Neural progenitor cell (in vitro differentiated cells): ENCODE measurements around the gene ERC2. TPM values are rescaled to one million over a fixed set of nuclear protein-coding genes. Genes with fewer than 3 reads are reported as not detected.

Experiments
- DNase-seq: peaks from one replicate; pipeline ENCODE4 v3.0.0-alpha.2; 2016; ENCODE audit warnings: low spot score
- H2AFZ ChIP-seq: fragments of 200-600 bp; sonication (generic); replicated peaks from 2 replicates; pipeline ENCODE4 v1.6.1; 2016; ENCODE audit warnings: antibody characterized with exemption
- H3F3A ChIP-seq: fragments of 200-600 bp; sonication (generic); 2 replicates; pipeline ENCODE4 v1.6.1; 2016; ENCODE audit warnings: antibody characterized with exemption, low read depth
- H3K27ac ChIP-seq: fragments of 200-600 bp; sonication (generic); 2 replicates; pipeline ENCODE4 v1.5.1; 2016; ENCODE audit warnings: mild to moderate bottlenecking
- H3K27me3 ChIP-seq: fragments of 200-600 bp; sonication (generic); 2 replicates; pipeline ENCODE4 v1.6.1; 2016; ENCODE audit warnings: mild to moderate bottlenecking, moderate library complexity
- H3K36me3 ChIP-seq: fragments of 200-600 bp; sonication (generic); 2 replicates; pipeline ENCODE4 v1.5.1; 2016
- H3K4me1 ChIP-seq: fragments of 200-600 bp; sonication (generic); 2 replicates; pipeline ENCODE4 v1.6.1; 2016; ENCODE audit warnings: mixed run types
- H3K4me2 ChIP-seq: fragments of 200-600 bp; sonication (generic); 2 replicates; pipeline ENCODE4 v1.6.1; 2016
- H3K4me3 ChIP-seq: fragments of 200-600 bp; sonication (generic); 2 replicates; pipeline ENCODE4 v1.5.1; 2016
- H3K79me2 ChIP-seq: fragments of 200-600 bp; sonication (generic); 2 replicates; pipeline ENCODE4 v1.6.1; 2016; ENCODE audit warnings: low read depth
- H3K9ac ChIP-seq: fragments of 200-600 bp; sonication (generic); 2 replicates; pipeline ENCODE4 v1.6.1; 2016
- H3K9me3 ChIP-seq: fragments of 200-600 bp; sonication (generic); 2 replicates; pipeline ENCODE4 v1.5.1; 2016; ENCODE audit warnings: low read depth
- H4K20me1 ChIP-seq: fragments of 200-600 bp; sonication (generic); 2 replicates; pipeline ENCODE4 v1.6.1; 2016; ENCODE audit warnings: low read depth
- H3K27ac Mint-ChIP-seq: 3 replicates; pipeline ENCODE4 v1.8.0; 2021; ENCODE audit warnings: mixed read lengths
- H3K27me3 Mint-ChIP-seq: 2 replicates; pipeline ENCODE4 v1.8.0; 2022; ENCODE audit warnings: low read depth, mild to moderate bottlenecking, inconsistent platforms, moderate library complexity, mixed read lengths; ENCODE audit not compliant: insufficient read depth
- H3K36me3 Mint-ChIP-seq: 3 replicates; pipeline ENCODE4 v1.8.0; 2021; ENCODE audit warnings: mixed read lengths
- H3K4me1 Mint-ChIP-seq: 3 replicates; pipeline ENCODE4 v1.8.0; 2021; ENCODE audit warnings: mixed read lengths
- H3K4me3 Mint-ChIP-seq: 3 replicates; pipeline ENCODE4 v1.8.0; 2021; ENCODE audit warnings: mild to moderate bottlenecking, moderate library complexity, mixed read lengths
- H3K9me3 Mint-ChIP-seq: 3 replicates; pipeline ENCODE4 v1.8.0; 2020; ENCODE audit warnings: mixed read lengths
- CTCF ChIP-seq: fragments of 200-600 bp; sonication (generic); IDR thresholded peaks from 2 replicates; pipeline ENCODE4 v1.5.1; 2017; ENCODE audit warnings: antibody characterized with exemption, mild to moderate bottlenecking
- EZH2 ChIP-seq: fragments of 200-600 bp; sonication (generic); IDR thresholded peaks from 2 replicates; pipeline ENCODE4 v1.6.1; 2017; ENCODE audit warnings: antibody characterized with exemption, mild to moderate bottlenecking, moderate library complexity
- EZH2phosphoT487 ChIP-seq: fragments of 200-600 bp; sonication (generic); IDR thresholded peaks from 2 replicates; pipeline ENCODE4 v1.6.1; 2017; ENCODE audit warnings: antibody characterized with exemption
- total RNA-seq: library from RNA; depleted of rRNA; stranded (reverse); fragments of >200 nt; gene quantifications from 2 replicates; pipeline ENCODE4 v1.2.3, GENCODE V29; 2015; ENCODE audit warnings: low replicate concordance

ERC2 gene
- total RNA-seq, 1 donor from 2014 or later: 24.8 TPM

GRCh38 chr3:56295161-56295560, 173.1 kb downstream of the ERC2 start:
- TF ChIP-seq CTCF (no peak), EZH2 (no peak), EZH2phosphoT487 (no peak)
- no peak overlapping the region for H3K27ac ChIP-seq
- no peaks in the 10 kb centered on the region for H3K36me3 ChIP-seq
- DNase-seq: no peak
- no peak overlapping the region for H3K4me3 ChIP-seq
- no peaks in the 10 kb centered on the region for H3K79me2 ChIP-seq
- H3K9me3 ChIP-seq: no peaks in the 10 kb centered on the region
- no peaks in the 10 kb centered on the region for H3F3A ChIP-seq
- H4K20me1 ChIP-seq: no peaks in the 10 kb centered on the region
- no peak overlapping the region for H3K9ac ChIP-seq
- H3K36me3 Mint-ChIP-seq: peaks cover 12% of the 10 kb centered on the region
- no peaks in the 10 kb centered on the region for H3K27me3 ChIP-seq
- H3K27me3 Mint-ChIP-seq: no peaks in the 10 kb centered on the region
- H2AFZ ChIP-seq: no peak overlapping the region
- H3K4me1 ChIP-seq: peaks cover 3% of the 10 kb centered on the region
- H3K4me3 Mint-ChIP-seq: no peak overlapping the region
- H3K4me1 Mint-ChIP-seq: peaks cover 10% of the 10 kb centered on the region
- no peak overlapping the region for H3K27ac Mint-ChIP-seq
- H3K4me2 ChIP-seq: no peak overlapping the region
- peaks cover 3% of the 10 kb centered on the region for H3K9me3 Mint-ChIP-seq

- H3K4me3 ChIP-seq: no peak overlapping the region
- peaks cover 3% of the 10 kb centered on the region for H3K9me3 Mint-ChIP-seq
- H2AFZ ChIP-seq: no peak overlapping the region
- H3K4me3 Mint-ChIP-seq: no peak overlapping the region
- H3K79me2 ChIP-seq: no peaks in the 10 kb centered on the region
- H3K4me2 ChIP-seq: no peak overlapping the region
- DNase-seq: no peak
- H3F3A ChIP-seq: no peaks in the 10 kb centered on the region
- TF ChIP-seq EZH2phosphoT487: no peak
- TF ChIP-seq CTCF: no peak
- no peak for TF ChIP-seq EZH2
- H3K36me3 ChIP-seq: no peaks in the 10 kb centered on the region
- H3K4me1 Mint-ChIP-seq: peaks cover 10% of the 10 kb centered on the region
- no peak overlapping the region for H3K27ac Mint-ChIP-seq
- H3K9ac ChIP-seq: no peak overlapping the region
- H3K4me1 ChIP-seq: peaks cover 3% of the 10 kb centered on the region
- H3K9me3 ChIP-seq: no peaks in the 10 kb centered on the region
- no peak overlapping the region for H3K27ac ChIP-seq
- no peaks in the 10 kb centered on the region for H3K27me3 Mint-ChIP-seq
- H3K36me3 Mint-ChIP-seq: peaks cover 12% of the 10 kb centered on the region
- no peaks in the 10 kb centered on the region for H4K20me1 ChIP-seq
- no peaks in the 10 kb centered on the region for H3K27me3 ChIP-seq
These were observed 174.0 kb downstream of the ERC2 start for GRCh38 chr3:56294286-56294685.

- no peaks in the 10 kb centered on the region for H3K9me3 Mint-ChIP-seq
- no peak overlapping the region for H3K27ac ChIP-seq
- H3K27me3 Mint-ChIP-seq: no peaks in the 10 kb centered on the region
- H3K9me3 ChIP-seq: no peaks in the 10 kb centered on the region
- H3K4me2 ChIP-seq: no peak overlapping the region
- no peaks in the 10 kb centered on the region for H3K36me3 ChIP-seq
- no peaks in the 10 kb centered on the region for H3F3A ChIP-seq
- H3K9ac ChIP-seq: no peak overlapping the region
- TF ChIP-seq CTCF (no peak), EZH2 (no peak), EZH2phosphoT487 (no peak)
- H3K4me1 ChIP-seq: peaks cover 3% of the 10 kb centered on the region
- H3K4me3 Mint-ChIP-seq: no peak overlapping the region
- H3K27ac Mint-ChIP-seq: no peak overlapping the region
- no peak overlapping the region for H3K4me3 ChIP-seq
- DNase-seq: no peak
- no peak overlapping the region for H2AFZ ChIP-seq
- H3K79me2 ChIP-seq: no peaks in the 10 kb centered on the region
- H3K36me3 Mint-ChIP-seq: peaks cover 13% of the 10 kb centered on the region
- H4K20me1 ChIP-seq: no peaks in the 10 kb centered on the region
- H3K4me1 Mint-ChIP-seq: peaks cover 10% of the 10 kb centered on the region
- H3K27me3 ChIP-seq: no peaks in the 10 kb centered on the region
These were observed 176.3 kb downstream of the ERC2 start for GRCh38 chr3:56291953-56292352.
